ENCODE data around the gene POLR3GL.
"Not testable (repeated sequence)": the region's sequence is repeated elsewhere in the genome, so short reads cannot be mapped to it uniquely, and the experiment has no call there.

The POLR3GL gene

DNA sequence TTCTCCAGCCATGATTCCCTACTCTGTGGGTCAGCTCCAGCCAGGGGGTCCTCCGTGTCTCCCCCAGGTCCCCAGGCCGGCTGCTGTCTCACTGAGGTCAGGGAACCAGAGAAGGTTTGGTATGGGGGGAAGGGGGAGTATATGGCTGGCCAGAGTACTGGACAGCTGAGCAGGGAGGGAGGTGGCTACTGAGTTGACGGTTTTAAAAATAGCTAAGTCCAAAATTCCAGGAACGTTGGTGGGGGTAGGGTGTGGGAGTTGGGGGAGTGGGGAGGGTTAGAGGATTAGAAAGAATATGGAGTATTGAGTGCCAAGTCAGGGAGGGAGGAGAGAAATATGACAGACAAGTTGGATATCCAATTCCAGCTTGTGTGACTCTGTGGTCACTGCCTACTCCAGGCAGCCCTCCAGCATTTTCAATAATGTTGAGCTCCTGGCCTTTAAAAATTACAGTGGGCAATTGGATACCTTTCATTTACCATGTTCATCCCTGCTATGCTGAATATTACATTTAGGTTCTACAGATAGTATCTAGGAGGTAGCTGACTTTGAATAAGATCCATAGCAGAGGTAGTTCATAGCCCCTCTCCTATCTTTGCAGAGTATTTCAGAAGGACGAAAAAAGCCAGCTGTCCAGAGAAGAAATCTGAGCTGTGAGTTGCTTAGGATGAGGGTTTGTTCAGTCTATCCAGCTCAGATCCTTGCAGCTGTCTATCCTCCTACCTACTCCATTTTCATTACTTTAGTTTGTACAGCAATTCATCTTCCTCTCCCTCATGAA lies 57.3 kb downstream of the POLR3GL start, which contains the start of gene HJV:
Gene HJV, minus strand, starts transcription at position 114 of the 781 bp plus-strand sequence. CDS start 1,504 bp downstream, outside the sequence.
- no peak for DNase-seq

DNA sequence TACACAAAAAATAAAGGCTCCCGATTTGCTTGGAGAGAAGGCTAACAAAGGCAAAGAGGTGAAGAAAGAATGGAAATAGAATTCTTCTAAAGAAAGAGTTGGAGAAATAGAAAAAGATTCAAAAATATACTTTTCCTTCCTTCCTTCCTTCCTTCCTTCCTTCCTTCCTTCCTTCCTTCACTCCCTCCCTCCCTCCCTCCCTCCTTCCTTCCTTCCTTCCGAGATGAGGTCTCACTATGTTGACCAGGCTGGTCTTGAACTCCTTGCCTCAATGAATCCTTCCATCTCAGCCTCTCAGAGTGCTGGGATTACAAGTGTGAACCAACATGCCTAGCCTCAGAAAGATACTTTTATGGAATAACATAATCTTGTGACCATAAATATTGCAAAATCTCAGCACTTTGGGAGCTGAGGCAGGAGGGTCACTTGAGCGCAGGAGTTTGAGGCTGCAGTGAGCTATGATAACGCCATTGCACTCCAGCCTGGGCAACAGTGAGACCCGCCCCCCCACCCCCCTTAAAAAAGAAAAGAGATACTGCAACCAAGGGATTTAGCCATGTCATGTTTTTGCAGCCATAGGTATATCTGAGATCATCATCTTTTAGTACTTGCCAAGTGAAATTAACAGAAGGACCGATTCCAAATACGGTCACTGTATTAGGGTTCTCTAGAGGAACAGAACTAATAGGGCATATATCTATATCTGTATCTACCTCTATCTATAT lies 58.1 kb downstream of the POLR3GL start:
- no peak for DNase-seq

DNA sequence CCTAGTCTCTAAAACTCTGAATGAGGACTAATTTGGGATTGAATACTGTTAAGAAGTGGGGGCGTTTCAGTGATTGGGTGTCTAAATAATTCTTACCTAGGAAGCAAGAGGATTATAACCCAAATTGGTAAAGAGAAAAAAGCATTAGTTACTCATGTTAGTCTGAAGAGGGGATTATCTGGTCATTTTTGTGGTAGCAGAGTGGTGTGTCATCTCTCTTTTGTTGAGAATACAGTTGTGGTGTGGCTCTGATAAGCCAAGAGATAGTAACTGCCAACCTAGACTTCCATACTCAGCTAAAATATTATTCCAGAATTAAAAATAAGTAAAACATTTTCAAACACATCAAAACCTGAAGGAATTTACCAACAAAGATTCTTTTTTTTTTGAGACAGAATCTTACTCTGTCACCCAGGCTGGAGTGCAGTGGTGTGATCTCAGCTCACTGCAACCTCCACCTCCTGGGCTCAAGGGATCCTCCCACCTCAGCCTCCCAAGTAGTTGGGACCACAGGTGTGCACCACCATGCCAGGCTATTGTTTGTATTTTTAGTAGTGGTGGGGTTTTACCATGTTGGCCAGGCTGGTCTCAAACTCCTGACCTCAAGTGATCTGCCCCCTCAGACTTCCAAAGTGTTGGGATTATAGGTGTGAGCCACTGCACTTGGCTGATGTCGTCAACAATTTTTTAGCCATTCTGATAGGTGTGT lies 61.5 kb downstream of the POLR3GL start:
- DNase-seq: not testable (repeated sequence)

DNA sequence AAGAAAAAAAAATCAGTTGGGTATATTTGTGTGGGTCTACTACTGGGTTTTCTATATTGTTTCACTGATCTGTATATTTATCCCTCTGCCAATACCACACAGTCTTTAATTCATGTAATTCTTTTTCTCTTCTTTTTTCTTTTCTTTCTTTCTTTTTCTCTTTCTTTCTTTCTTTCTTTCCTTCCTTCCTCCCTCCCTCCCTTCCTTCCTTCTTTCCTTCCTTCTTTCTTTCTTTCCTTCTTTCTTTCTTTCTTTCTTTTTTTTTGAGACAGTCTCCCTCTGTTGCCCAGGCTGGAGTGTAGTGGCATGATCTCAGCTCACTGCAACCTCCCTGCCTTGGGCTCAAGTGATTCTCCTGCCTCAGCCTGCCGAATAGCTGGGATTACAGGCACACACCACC lies 62.2 kb downstream of the POLR3GL start:
- DNase-seq: not testable (repeated sequence)

All from T-helper 9 cell (primary cell).